Esophagus mucosa (tissue), 1 donor: Measurements from ENCODE around the gene ZNF689. TPM values are rescaled to one million over a fixed set of nuclear protein-coding genes. Genes with fewer than 3 reads are reported as not detected.

Experiments
- ATAC-seq: fragments of 200-7000 bp; cut with Tn5 transposase; one replicate; pipeline ENCODE4 v1.9.1; 2020
- total RNA-seq: library from RNA; stranded (reverse); gene quantifications from one replicate; pipeline ENCODE4 v1.2.4, GENCODE V29; 2023
- donor health status: DM: yes; HTN: yes; CAD: no.

The ZNF689 gene
- total RNA-seq, 1 donor from 2014 or later = 2.8 TPM

DNA sequence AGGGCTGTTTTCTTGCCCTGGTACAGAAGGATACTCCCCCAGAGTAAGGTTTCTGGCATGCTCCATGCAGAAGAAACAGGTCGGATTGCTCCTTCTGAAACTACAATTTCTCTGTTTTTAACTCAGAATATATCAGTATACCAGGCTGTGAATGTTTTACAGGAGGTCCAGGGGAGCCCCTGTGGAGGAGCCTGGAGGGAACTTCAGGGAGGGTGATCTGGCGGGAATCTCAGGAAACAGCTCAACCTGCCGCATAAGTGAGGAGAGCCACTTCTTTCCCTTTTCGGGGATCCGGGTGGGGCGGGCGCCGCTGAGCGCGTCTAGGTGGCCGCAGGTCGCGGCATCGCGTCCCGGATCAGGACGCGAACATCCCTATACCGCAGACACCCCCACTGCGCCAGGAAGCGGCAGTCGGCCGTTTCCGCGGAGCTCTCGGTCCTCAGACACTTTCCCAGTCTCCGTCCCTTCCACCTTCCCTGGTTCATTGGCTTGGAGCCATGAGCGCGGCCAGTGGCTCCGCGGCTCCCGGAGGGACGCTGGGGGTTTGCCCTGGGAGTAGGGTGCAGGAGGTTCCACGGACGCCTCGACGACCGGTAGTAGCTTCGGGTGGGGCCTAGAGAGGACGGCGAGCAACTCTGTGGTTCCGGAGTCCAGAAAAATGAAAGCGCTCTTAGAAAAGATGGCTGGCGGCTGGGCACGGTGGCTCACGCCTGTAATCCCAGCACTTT, 48.9 kb downstream of the ZNF689 start:
- ATAC-seq = no peak

DNA sequence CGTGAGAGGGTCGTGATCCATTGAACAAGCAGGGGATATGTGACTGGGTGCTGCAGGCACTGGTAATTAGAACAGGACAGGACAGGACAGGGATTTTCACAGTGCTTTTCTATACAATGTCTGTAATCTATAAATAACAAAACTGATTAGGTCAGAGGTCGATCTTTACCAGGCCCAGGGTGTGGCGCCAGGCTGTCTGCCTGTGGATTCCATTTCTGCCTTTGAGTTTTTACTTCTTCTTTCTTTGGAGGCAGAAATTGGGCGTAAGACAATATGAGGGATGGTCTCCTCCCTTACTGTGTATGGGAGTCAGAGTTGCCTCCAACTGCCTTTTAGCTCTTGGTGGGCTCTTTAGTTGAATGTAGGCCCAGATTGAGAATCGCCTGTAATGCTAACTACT, 50.5 kb downstream of the ZNF689 start:
- ATAC-seq = no peak

DNA sequence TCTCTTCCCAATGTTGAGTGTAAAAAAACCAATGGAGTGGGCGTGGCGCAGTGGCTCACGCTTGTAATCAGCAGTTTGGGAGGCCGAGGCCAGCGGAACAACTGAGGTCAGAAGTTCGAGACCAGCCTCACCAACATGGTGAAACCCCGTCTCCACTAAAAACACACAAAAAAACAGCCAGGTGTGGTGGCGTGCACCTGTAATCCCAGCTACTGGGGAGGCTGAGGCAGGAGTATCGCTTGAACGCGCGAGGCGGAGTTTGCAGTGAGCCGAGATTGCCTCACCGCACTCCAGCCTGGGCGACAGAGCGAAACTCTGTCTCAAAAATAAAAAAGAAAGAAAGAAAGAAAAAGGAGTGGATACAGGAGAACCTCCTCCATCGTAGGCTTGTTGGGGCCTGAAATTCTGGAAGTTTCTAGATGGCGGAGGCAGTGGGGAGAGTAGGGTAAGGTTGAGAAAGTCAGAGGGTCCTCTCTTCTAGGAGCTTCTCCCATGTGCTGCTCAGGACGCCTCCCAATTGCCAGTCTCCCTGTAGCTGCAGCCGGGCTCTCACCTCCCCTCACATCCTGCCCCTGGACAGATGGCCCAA, 51.3 kb downstream of the ZNF689 start:
- no peak for ATAC-seq

DNA sequence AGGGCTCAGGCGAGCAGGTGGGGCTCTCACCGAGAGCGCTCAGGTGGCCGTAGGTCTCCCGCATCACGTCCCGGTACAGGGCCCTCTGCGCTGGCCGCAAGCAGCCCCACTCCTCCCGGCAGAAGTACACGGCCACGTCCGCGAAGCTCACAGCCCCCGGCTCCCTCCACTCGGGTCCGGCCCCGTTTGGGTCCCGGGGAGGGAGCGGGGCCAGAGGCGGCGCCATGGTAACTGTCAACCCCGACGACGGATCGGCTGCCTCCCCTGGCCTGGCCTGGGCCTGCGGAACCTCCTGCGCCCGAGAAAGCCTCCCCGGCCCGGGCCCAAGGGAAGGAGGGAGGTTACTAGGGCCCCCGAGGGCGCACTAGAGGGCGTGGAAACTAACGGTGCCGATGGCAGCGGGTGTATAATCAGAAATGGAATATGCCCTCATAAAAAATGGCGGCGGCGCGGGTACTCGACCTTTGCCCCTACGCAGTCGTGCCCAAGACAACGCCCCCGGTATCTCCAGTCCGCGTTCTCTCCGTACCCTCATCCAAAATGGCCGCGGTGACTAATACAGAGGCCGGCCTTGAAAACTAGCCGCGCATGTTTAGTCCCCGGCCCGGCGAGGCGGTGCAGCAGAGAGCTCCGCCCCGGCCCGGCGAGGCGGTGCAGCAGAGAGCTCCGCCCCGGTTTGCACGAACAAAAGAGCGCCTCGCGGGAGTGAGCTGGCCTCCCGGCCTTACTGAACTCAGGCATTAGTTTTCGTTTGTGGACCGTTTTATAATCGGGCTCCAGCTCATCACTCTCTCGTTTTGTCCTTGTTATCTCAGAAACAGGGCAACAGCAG, 52.0 kb downstream of the ZNF689 start, which contains the start of gene ZNF764:
TSS of gene ZNF764 (minus strand) at position 418 of the 832 bp plus-strand sequence. CDS start at position 226, 192 bp downstream.
- ATAC-seq = peak; percentile 97

DNA sequence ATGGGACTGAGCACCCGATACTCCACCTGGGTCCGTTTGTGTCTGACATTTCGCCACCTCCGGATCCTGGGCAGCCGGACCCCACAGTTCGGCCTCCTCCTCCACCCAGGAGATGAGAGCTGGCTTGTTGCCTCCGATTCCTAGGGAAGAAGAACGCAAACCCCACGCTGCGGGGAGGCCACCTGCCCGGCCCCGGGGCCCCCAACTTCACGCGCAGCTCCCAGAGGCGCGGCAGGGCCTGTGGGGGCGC, 52.6 kb downstream of the ZNF689 start:
- no peak for ATAC-seq

DNA sequence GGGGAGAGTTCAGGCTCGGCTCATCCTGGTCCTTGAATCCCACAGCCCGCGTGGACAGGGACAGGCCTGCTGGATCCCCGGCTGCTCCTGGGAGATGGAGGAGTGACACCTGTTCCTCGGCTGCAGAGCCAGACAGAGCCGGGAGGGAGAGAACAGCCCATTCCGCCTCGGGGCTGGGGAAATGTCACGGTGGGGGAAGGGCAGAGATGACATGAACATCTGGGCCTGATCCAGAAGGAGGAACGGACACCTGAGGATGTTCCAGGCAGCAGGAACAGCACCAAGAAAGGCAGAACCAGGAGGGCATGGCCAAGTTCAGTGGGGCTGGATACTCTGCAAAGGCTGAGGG, 54.1 kb downstream of the ZNF689 start:
- no peak for ATAC-seq

DNA sequence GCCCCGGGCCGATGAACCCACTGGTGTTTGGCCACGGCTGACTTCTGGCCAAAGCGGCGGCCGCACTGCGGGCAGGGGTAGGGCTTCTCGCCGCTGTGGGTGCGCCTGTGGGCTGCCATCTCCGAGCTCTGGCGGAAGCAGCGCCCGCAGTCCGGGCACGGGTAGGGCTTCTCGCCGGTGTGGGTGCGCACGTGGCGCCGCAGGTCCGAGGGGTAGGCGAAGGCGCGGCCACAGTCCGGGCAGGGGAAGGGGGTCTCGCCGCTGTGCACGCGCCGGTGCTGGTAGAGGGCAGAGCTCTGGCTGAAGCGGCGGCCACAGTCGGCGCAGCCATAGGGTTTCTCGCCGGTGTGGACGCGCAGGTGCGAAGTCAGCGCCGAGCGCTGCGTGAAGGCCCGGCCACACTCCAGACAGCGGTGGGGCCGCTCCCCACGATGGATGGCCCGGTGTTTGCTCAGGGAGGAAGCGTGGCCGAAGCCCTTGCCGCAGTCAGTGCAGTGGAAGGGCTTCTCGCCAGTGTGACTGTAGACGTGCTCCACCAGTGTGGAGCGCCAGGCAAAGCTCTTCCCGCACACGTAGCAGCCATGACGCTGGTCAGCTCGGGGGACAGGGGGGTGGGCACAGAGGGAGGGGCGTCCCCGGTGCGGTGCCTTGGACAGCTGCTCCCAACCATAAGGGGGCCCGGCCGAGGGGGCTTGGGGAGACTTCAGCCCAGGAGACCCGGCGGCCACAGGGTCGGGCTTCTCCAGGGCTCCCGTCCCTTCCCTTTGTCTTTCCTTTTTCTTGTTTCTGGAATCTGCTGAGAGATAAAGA, 54.7 kb downstream of the ZNF689 start:
- no peak for ATAC-seq

DNA sequence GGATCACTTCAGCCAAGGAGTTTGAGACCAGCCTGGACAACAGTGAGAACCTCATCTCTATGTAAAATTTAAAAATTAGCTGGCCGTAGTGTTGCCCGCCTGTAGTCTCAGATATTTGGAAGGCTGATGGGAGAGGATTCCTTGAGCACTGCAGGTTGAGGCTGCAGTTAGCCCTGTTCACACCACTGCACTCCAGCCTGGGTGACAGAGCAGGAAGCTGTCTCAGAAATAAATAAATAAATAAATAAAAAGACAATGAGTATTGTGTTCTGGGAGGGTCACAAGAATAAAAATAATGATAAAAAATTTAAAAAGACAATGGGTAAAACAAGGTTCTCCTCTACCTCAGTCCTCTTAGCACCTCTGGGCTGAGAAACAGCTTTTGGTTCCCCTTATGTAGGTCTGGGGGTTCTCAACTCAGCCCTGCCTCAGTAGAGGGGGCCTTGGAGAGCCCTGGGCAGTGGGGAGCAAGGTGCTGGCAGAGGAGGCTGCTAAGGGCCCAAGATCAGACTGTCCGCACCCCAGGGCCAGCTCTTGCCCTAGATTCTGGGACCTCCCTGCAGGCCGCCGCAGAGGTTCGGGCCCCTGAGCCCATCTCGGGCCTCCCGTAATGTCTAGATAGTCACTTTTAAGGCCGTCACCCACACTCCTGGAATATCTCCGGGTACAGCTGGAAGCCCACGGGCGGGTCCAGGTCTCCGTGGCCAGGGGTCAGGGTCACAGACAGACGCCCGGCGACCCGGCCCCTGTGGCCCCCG, 55.5 kb downstream of the ZNF689 start:
- no peak for ATAC-seq

DNA sequence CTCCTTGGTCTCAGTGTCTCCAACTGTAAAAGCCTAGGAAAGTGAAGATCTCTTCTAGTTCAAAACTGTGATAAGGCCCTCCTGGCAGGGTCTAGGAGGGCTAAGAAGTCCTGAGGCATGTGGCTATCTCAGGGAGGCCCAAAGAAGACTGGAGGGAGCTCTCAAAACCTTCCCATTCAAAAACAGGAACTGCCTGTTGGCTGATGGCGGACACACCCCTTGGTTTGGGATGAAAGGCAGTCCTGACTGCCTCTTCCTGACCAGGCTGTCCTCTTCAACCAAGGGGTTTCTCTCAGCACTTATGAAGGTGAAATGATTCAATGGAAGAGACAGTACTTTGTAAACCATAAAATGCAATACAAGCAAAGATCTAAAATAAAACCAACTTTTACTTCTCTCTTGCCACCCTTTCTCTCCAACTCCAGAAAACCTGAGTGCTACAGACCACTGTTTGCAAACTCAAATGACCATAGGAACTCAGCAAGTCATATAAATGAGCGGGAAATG, 56.7 kb downstream of the ZNF689 start:
- ATAC-seq = no peak

DNA sequence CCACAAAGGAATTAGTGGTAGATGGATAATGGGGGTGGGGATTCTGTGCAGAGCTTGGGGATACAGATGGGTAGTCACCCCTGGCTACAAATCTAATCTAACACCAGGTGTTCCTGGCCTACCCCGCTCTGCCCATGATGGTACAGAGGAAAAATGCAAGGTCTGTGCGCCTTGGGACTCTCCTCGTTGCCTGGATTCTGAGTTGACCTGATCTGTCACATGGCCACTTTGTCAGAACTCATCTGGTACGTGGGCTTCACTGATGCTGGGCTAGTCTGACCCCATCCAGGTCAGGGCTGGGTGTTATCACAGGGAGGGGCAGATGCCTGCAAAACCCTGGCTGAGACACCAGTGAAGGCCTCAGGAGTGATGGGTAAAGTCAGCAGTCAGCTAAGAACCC, 57.2 kb downstream of the ZNF689 start:
- ATAC-seq = no peak

Other genes starting within 250 kb of the ZNF689 start
- gene TBC1D10B, start 239.9 kb downstream of the ZNF689 start, total RNA-seq = 25.3 TPM
- 2.2 TPM for gene MYL11, start 235.6 kb downstream of the ZNF689 start, total RNA-seq
- 2.4 TPM for gene SEPTIN1, start 227.8 kb downstream of the ZNF689 start, total RNA-seq
- 2.6 TPM for gene ZNF48, start 215.0 kb downstream of the ZNF689 start, total RNA-seq
- 3.2 TPM for gene ZNF771, start 202.8 kb downstream of the ZNF689 start, total RNA-seq
- gene DCTPP1, start 180.4 kb downstream of the ZNF689 start, total RNA-seq = 49.0 TPM
- 21.6 TPM for gene SEPHS2, start 164.5 kb downstream of the ZNF689 start, total RNA-seq
- gene ITGAL, start 137.6 kb downstream of the ZNF689 start, total RNA-seq = 2.0 TPM
- gene ZNF768, start 83.8 kb downstream of the ZNF689 start, total RNA-seq = 11.7 TPM
- gene ZNF747, start 75.5 kb downstream of the ZNF689 start, total RNA-seq = 4.7 TPM
- gene ZNF764, start 52.0 kb downstream of the ZNF689 start, total RNA-seq = 3.0 TPM
- 9.7 TPM for gene ZNF688, start 38.7 kb downstream of the ZNF689 start, total RNA-seq
- gene ZNF785, start 24.7 kb downstream of the ZNF689 start, total RNA-seq = 8.4 TPM
- gene PRR14, start 40.6 kb upstream of the ZNF689 start, total RNA-seq = 27.0 TPM
- 42.4 TPM for gene FBRS, start 48.0 kb upstream of the ZNF689 start, total RNA-seq
- gene SRCAP, start 88.8 kb upstream of the ZNF689 start, total RNA-seq = 29.5 TPM
- 16.9 TPM for gene PHKG2, start 138.0 kb upstream of the ZNF689 start, total RNA-seq
- 2.2 TPM for gene CFAP119, start 151.7 kb upstream of the ZNF689 start, total RNA-seq
- 56.8 TPM for gene RNF40, start 151.9 kb upstream of the ZNF689 start, total RNA-seq
- gene ZNF629, start 176.8 kb upstream of the ZNF689 start, total RNA-seq = 4.7 TPM